22Rv1 (cell line): ENCODE data around the gene PXK.

Source experiments
- CTCF ChIP-seq: fragments of 450-650 bp; IDR thresholded peaks from 2 replicates; pipeline ENCODE4 v1.5.1; 2017; ENCODE audit warnings: mild to moderate bottlenecking
- ZFX ChIP-seq: fragments of 450-650 bp; IDR thresholded peaks from 2 replicates; pipeline ENCODE4 v1.6.1; 2017; ENCODE audit warnings: antibody characterized with exemption, borderline replicate concordance

- TF ChIP-seq CTCF (no peak), ZFX (no peak)
These were observed 46.8 kb downstream of the PXK start for GRCh38 chr3:58379351-58380073.
